WTC11 (cell line): ENCODE data around the gene STK39. TPM values are rescaled to one million over a fixed set of nuclear protein-coding genes. Genes with fewer than 3 reads are reported as not detected.

Experiments
- ATAC-seq: fragments of 200-7000 bp; cut with Tn5 transposase; 2 replicates; pipeline ENCODE4 v1.10.0; 2021; ENCODE audit warnings: mild to moderate bottlenecking, moderate library complexity
- CTCF ChIA-PET: fragments of 300-600 bp; sonication (Branson Sonifier 250); formaldehyde crosslinking; loops from one replicate; lab custom pipeline; 2021; ENCODE audit warnings: antibody characterized with exemption; lab: Charles Lee
- POLR2A ChIA-PET: fragments of 350-600 bp; sonication (Branson Sonifier 250); formaldehyde crosslinking; loops from one replicate; lab custom pipeline; 2021; ENCODE audit warnings: antibody characterized with exemption; lab: Charles Lee
- DNase-seq: peaks from one replicate; pipeline ENCODE4 v3.0.0; 2021; ENCODE audit warnings: low spot score
- H3K27ac Mint-ChIP-seq: 2 replicates; pipeline ENCODE4 v1.8.0; 2021; ENCODE audit warnings: mixed read lengths
- H3K27me3 Mint-ChIP-seq: 2 replicates; pipeline ENCODE4 v1.8.0; 2021; ENCODE audit warnings: low read depth, mild to moderate bottlenecking, moderate library complexity, mixed read lengths
- H3K36me3 Mint-ChIP-seq: 2 replicates; pipeline ENCODE4 v1.8.0; 2021; ENCODE audit warnings: mixed read lengths
- H3K4me1 Mint-ChIP-seq: 2 replicates; pipeline ENCODE4 v1.8.0; 2022; ENCODE audit warnings: mixed read lengths
- H3K4me3 Mint-ChIP-seq: 2 replicates; pipeline ENCODE4 v1.8.0; 2021; ENCODE audit warnings: mild to moderate bottlenecking, moderate library complexity, mixed read lengths
- H3K9me3 Mint-ChIP-seq: 2 replicates; pipeline ENCODE4 v1.8.0; 2021; ENCODE audit warnings: mixed read lengths
- ARID4B ChIP-seq: sonication (generic); formaldehyde crosslinking; IDR thresholded peaks from 2 replicates; pipeline ENCODE4 v1.8.0; 2023; ENCODE audit warnings: missing genetic modification reagents, mild to moderate bottlenecking, borderline replicate concordance
- ATF6 ChIP-seq: sonication (generic); formaldehyde crosslinking; IDR thresholded peaks from 2 replicates; pipeline ENCODE4 v1.8.1; 2023; ENCODE audit warnings: mild to moderate bottlenecking, missing genetic modification reagents
- CREB1 ChIP-seq: sonication (generic); formaldehyde crosslinking; IDR thresholded peaks from 2 replicates; pipeline ENCODE4 v1.8.0; 2023; ENCODE audit warnings: mild to moderate bottlenecking, missing genetic modification reagents
- EMX1 ChIP-seq: fragments of 250-450 bp; sonication (Bioruptor Pico); IDR thresholded peaks from 2 replicates; pipeline ENCODE4 v1.8.0; 2021; ENCODE audit warnings: mild to moderate bottlenecking
- GABPB1 ChIP-seq: sonication (generic); formaldehyde crosslinking; IDR thresholded peaks from 2 replicates; pipeline ENCODE4 v1.8.1; 2023; ENCODE audit warnings: mild to moderate bottlenecking, missing genetic modification reagents
- GTF2I ChIP-seq: fragments of 250-450 bp; sonication (Bioruptor Pico); conservative IDR thresholded peaks from 2 replicates; pipeline ENCODE4 v1.4.0; 2021; ENCODE audit warnings: mild to moderate bottlenecking
- HMGA2 ChIP-seq: fragments of 250-450 bp; sonication (Bioruptor Pico); IDR thresholded peaks from 2 replicates; pipeline ENCODE4 v1.4.0; 2021; ENCODE audit warnings: mild to moderate bottlenecking, moderate library complexity
- JAZF1 ChIP-seq: fragments of 250-450 bp; sonication (Bioruptor Pico); IDR thresholded peaks from 2 replicates; pipeline ENCODE4 v1.9.0; 2021; ENCODE audit warnings: moderate library complexity, mild to moderate bottlenecking, inconsistent platforms
- NR2C2 ChIP-seq: sonication (generic); formaldehyde crosslinking; IDR thresholded peaks from 2 replicates; pipeline ENCODE4 v1.8.0; 2022; ENCODE audit warnings: mild to moderate bottlenecking, missing genetic modification reagents
- NR3C1 ChIP-seq: sonication (generic); formaldehyde crosslinking; conservative IDR thresholded peaks from 2 replicates; pipeline ENCODE4 v1.8.1; 2023; ENCODE audit warnings: low read depth, mild to moderate bottlenecking, missing genetic modification reagents
- OVOL2 ChIP-seq: fragments of 250-450 bp; sonication (Bioruptor Pico); IDR thresholded peaks from 2 replicates; pipeline ENCODE4 v1.9.0; 2021; ENCODE audit warnings: mild to moderate bottlenecking, borderline replicate concordance
- PRDM15 ChIP-seq: sonication (generic); formaldehyde crosslinking; IDR thresholded peaks from 2 replicates; pipeline ENCODE4 v1.8.0; 2022; ENCODE audit warnings: missing genetic modification reagents
- ZMAT4 ChIP-seq: fragments of 250-450 bp; sonication (Bioruptor Pico); IDR thresholded peaks from 2 replicates; pipeline ENCODE4 v1.9.0; 2021; ENCODE audit warnings: mild to moderate bottlenecking
- ZNF219 ChIP-seq: sonication (generic); formaldehyde crosslinking; IDR thresholded peaks from 2 replicates; pipeline ENCODE4 v1.8.0; 2023; ENCODE audit warnings: missing genetic modification reagents, mild to moderate bottlenecking, borderline replicate concordance
- ZNF232 ChIP-seq: sonication (generic); formaldehyde crosslinking; IDR thresholded peaks from 2 replicates; pipeline ENCODE4 v1.8.0; 2022; ENCODE audit warnings: mild to moderate bottlenecking, missing genetic modification reagents
- ZNF396 ChIP-seq: fragments of 250-450 bp; sonication (Bioruptor Pico); IDR thresholded peaks from 2 replicates; pipeline ENCODE4 v1.8.0; 2021; ENCODE audit warnings: mild to moderate bottlenecking, moderate library complexity, borderline replicate concordance
- ZNF671 ChIP-seq: fragments of 250-450 bp; sonication (Bioruptor Pico); IDR thresholded peaks from 2 replicates; pipeline ENCODE4 v1.8.0; 2021; ENCODE audit warnings: mild to moderate bottlenecking
- ZSCAN18 ChIP-seq: fragments of 250-450 bp; sonication (Bioruptor Pico); IDR thresholded peaks from 2 replicates; pipeline ENCODE4 v2.1.2; 2022; ENCODE audit warnings: mild to moderate bottlenecking, moderate library complexity
- total RNA-seq: library from RNA; stranded (reverse); gene quantifications from 3 replicates; pipeline ENCODE4 v1.2.3, GENCODE V29; 2021
- TF ChIP-seq, protein P1 (sequence below): fragments of 250-450 bp; sonication (Bioruptor Pico); IDR thresholded peaks from 2 replicates; pipeline ENCODE4 v1.9.0; 2021; ENCODE audit warnings: mild to moderate bottlenecking

Gene STK39
- total RNA-seq, 1 experiment from 2014 or later = 20.5 TPM

GRCh38 chr2:168091986-168092385, 155.4 kb downstream of the STK39 start:
- Mint-ChIP-seq H3K9me3 (no peaks in the 10 kb centered on the region), H3K27me3 (no peaks in the 10 kb centered on the region), H3K4me1 (no peaks in the 10 kb centered on the region), H3K4me3 (no peak overlapping the region), H3K36me3 (no peaks in the 10 kb centered on the region), H3K27ac (no peak overlapping the region)
- DNase-seq (no peak), ATAC-seq (no peak)
- CTCF ChIA-PET = no interaction called here
- POLR2A ChIA-PET = interaction anchor here (0.5 kb wide), 1 partner anchor 44 kb away, joined by 3 read pairs; no protein-coding TSS in a partner anchor
- TF ChIP-seq NR2C2 (CRISPR knock-in tag) (no peak), JAZF1 (CRISPR knock-in tag) (no peak), HMGA2 (no peak), NR3C1 (CRISPR knock-in tag) (no peak), GABPB1 (no peak), ZNF396 (CRISPR knock-in tag) (no peak), OVOL2 (CRISPR knock-in tag) (no peak), ZNF232 (CRISPR knock-in tag) (no peak), GTF2I (CRISPR knock-in tag) (no peak), ZNF219 (CRISPR knock-in tag) (no peak), ZMAT4 (CRISPR knock-in tag) (no peak), ZSCAN18 (CRISPR knock-in tag) (no peak), CREB1 (CRISPR knock-in tag) (no peak), PRDM15 (CRISPR knock-in tag) (no peak), ARID4B (CRISPR knock-in tag) (no peak), ZNF671 (CRISPR knock-in tag) (no peak), ATF6 (CRISPR knock-in tag) (no peak), EMX1 (CRISPR knock-in tag) (no peak)
- TF ChIP-seq, protein P1, sequence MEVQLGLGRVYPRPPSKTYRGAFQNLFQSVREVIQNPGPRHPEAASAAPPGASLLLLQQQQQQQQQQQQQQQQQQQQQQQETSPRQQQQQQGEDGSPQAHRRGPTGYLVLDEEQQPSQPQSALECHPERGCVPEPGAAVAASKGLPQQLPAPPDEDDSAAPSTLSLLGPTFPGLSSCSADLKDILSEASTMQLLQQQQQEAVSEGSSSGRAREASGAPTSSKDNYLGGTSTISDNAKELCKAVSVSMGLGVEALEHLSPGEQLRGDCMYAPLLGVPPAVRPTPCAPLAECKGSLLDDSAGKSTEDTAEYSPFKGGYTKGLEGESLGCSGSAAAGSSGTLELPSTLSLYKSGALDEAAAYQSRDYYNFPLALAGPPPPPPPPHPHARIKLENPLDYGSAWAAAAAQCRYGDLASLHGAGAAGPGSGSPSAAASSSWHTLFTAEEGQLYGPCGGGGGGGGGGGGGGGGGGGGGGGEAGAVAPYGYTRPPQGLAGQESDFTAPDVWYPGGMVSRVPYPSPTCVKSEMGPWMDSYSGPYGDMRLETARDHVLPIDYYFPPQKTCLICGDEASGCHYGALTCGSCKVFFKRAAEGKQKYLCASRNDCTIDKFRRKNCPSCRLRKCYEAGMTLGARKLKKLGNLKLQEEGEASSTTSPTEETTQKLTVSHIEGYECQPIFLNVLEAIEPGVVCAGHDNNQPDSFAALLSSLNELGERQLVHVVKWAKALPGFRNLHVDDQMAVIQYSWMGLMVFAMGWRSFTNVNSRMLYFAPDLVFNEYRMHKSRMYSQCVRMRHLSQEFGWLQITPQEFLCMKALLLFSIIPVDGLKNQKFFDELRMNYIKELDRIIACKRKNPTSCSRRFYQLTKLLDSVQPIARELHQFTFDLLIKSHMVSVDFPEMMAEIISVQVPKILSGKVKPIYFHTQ = no peak
